ENCODE measurements around the gene MGAM2.

MGAM2 gene

GRCh38 chr7:142249918-142250317 is 138.4 kb downstream of the MGAM2 start:
- no peak overlapping the region for H3K27ac ChIP-seq (replicated peaks; ENCODE audit: low read length)
- H3K79me1 ChIP-seq (ENCODE audit: low read depth, low read length), result no peaks in the 10 kb centered on the region
- H3K4ac ChIP-seq (ENCODE audit: low read length), result no peak overlapping the region
- no peak overlapping the region for H2BK15ac ChIP-seq (ENCODE audit: low read length)
- H3K4me3 ChIP-seq (ENCODE audit: low read length in 2 of 2), result no peak overlapping the region
- H3K36me3 ChIP-seq (replicated peaks in 1 of 2; ENCODE audit: control insufficient read depth in 2 of 2, insufficient read depth in 2 of 2, low read length in 2 of 2), result no peaks in the 10 kb centered on the region
- no peak overlapping the region for H2AK5ac ChIP-seq (ENCODE audit: low read depth, low read length)
- no peak overlapping the region for H3K18ac ChIP-seq (ENCODE audit: low read length)
- H3K9ac ChIP-seq (ENCODE audit: low read depth, low read length, poor library complexity), result no peak overlapping the region
- no peak overlapping the region for H2BK12ac ChIP-seq (ENCODE audit: low read length)
- no peak overlapping the region for H4K91ac ChIP-seq (ENCODE audit: low read depth, low read length, poor library complexity)
- no peak overlapping the region for H2AFZ ChIP-seq (ENCODE audit: low read length)
- H4K8ac ChIP-seq (ENCODE audit: low read depth, low read length), result no peak overlapping the region
- H2BK120ac ChIP-seq (ENCODE audit: low read depth, low read length), result no peak overlapping the region
- H3K9me3 ChIP-seq (replicated peaks in 1 of 2; ENCODE audit: control insufficient read depth in 2 of 2, insufficient read depth in 1 of 2, low read depth in 1 of 2, low read length in 2 of 2), result no peaks in the 10 kb centered on the region
- DNase-seq (ENCODE audit: low spot score), result no peak
- H3K4me2 ChIP-seq (ENCODE audit: insufficient read depth, low read length, poor library complexity, severe bottlenecking), result no peak overlapping the region
- H2BK5ac ChIP-seq (ENCODE audit: low read length), result no peak overlapping the region
- no peak overlapping the region for H3K23ac ChIP-seq (ENCODE audit: low read depth, low read length, poor library complexity)
- no peaks in the 10 kb centered on the region for H3K4me1 ChIP-seq (ENCODE audit: control insufficient read depth in 2 of 2, insufficient read depth in 1 of 2, low read depth in 1 of 2, low read length in 2 of 2)
- no peaks in the 10 kb centered on the region for H3K27me3 ChIP-seq (ENCODE audit: control insufficient read depth in 3 of 3, insufficient read depth in 3 of 3, low read depth in 1 of 3, low read length in 3 of 3)
- H3K14ac ChIP-seq (ENCODE audit: low read length), result no peak overlapping the region

DNA sequence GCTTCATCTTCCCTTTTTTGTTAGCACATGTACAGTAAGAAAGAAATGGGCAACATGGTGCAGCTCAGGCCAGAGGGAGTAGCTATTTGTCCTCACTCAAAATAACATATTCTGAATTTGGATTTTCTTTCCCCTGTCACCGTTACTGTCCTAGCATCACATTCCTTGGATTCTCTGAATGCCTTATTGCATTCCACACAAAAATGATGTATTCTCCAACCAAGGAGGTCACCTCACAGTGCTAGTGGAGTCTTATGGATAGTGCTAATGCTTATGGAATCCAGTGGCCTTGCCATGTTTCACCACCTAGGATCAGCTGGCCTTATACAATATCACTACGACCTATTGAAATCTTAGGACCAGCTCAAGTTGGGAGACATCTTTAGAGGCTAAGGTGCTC is 139.2 kb downstream of the MGAM2 start:
- H2BK120ac ChIP-seq (ENCODE audit: low read depth, low read length), result no peak overlapping the region
- H3K23ac ChIP-seq (ENCODE audit: low read depth, low read length, poor library complexity), result no peak overlapping the region
- no peak overlapping the region for H2AK5ac ChIP-seq (ENCODE audit: low read depth, low read length)
- no peak overlapping the region for H3K4me2 ChIP-seq (ENCODE audit: insufficient read depth, low read length, poor library complexity, severe bottlenecking)
- no peaks in the 10 kb centered on the region for H3K4me1 ChIP-seq (ENCODE audit: control insufficient read depth in 2 of 2, insufficient read depth in 1 of 2, low read depth in 1 of 2, low read length in 2 of 2)
- H3K9me3 ChIP-seq (replicated peaks in 1 of 2; ENCODE audit: control insufficient read depth in 2 of 2, insufficient read depth in 1 of 2, low read depth in 1 of 2, low read length in 2 of 2), result no peaks in the 10 kb centered on the region
- H3K18ac ChIP-seq (ENCODE audit: low read length), result no peak overlapping the region
- no peak overlapping the region for H4K8ac ChIP-seq (ENCODE audit: low read depth, low read length)
- H3K27ac ChIP-seq (replicated peaks; ENCODE audit: low read length), result no peak overlapping the region
- H2BK5ac ChIP-seq (ENCODE audit: low read length), result no peak overlapping the region
- DNase-seq (ENCODE audit: low spot score), result no peak
- no peak overlapping the region for H2BK12ac ChIP-seq (ENCODE audit: low read length)
- no peak overlapping the region for H2AFZ ChIP-seq (ENCODE audit: low read length)
- no peaks in the 10 kb centered on the region for H3K79me1 ChIP-seq (ENCODE audit: low read depth, low read length)
- H3K27me3 ChIP-seq (ENCODE audit: control insufficient read depth in 3 of 3, insufficient read depth in 3 of 3, low read depth in 1 of 3, low read length in 3 of 3), result no peaks in the 10 kb centered on the region
- H4K91ac ChIP-seq (ENCODE audit: low read depth, low read length, poor library complexity), result no peak overlapping the region
- no peak overlapping the region for H3K4me3 ChIP-seq (ENCODE audit: low read length in 2 of 2)
- no peak overlapping the region for H2BK15ac ChIP-seq (ENCODE audit: low read length)
- no CpG with 5 or more reads among the region's 2 CpGs for WGBS, 2 donors (ENCODE audit: extremely low coverage in 2 of 2, insufficient read length in 2 of 2, insufficient replicate concordance in 1 of 2)
- no peak overlapping the region for H3K14ac ChIP-seq (ENCODE audit: low read length)
- no peak overlapping the region for H3K4ac ChIP-seq (ENCODE audit: low read length)
- no peaks in the 10 kb centered on the region for H3K36me3 ChIP-seq (replicated peaks in 1 of 2; ENCODE audit: control insufficient read depth in 2 of 2, insufficient read depth in 2 of 2, low read length in 2 of 2)
- no peak overlapping the region for H3K9ac ChIP-seq (ENCODE audit: low read depth, low read length, poor library complexity)

- Histone ChIP-seq H4K8ac (ENCODE audit: low read depth, low read length) (no peak within 1 kb of the TSS), H3K4ac (ENCODE audit: low read length) (no peak within 1 kb of the TSS), H2BK120ac (ENCODE audit: low read depth, low read length) (no peak within 1 kb of the TSS), H3K4me2 (ENCODE audit: insufficient read depth, low read length, poor library complexity, severe bottlenecking) (no peak within 1 kb of the TSS), H2BK15ac (ENCODE audit: low read length) (no peak within 1 kb of the TSS), H3K9me3 (replicated peaks in 1 of 2; ENCODE audit: control insufficient read depth in 2 of 2, insufficient read depth in 1 of 2, low read depth in 1 of 2, low read length in 2 of 2) (no peaks in the 10 kb centered on the region), H3K9ac (ENCODE audit: low read depth, low read length, poor library complexity) (no peak within 1 kb of the TSS), H3K23ac (ENCODE audit: low read depth, low read length, poor library complexity) (no peak within 1 kb of the TSS), H3K27me3 (ENCODE audit: control insufficient read depth in 3 of 3, insufficient read depth in 3 of 3, low read depth in 1 of 3, low read length in 3 of 3) (no peaks in the 10 kb centered on the region), H2AK5ac (ENCODE audit: low read depth, low read length) (no peak within 1 kb of the TSS), H3K14ac (ENCODE audit: low read length) (no peak within 1 kb of the TSS), H3K18ac (ENCODE audit: low read length) (no peak within 1 kb of the TSS), H3K79me1 (ENCODE audit: low read depth, low read length) (no peaks in the 10 kb centered on the region), H4K91ac (ENCODE audit: low read depth, low read length, poor library complexity) (no peak within 1 kb of the TSS), H3K36me3 (replicated peaks in 1 of 2; ENCODE audit: control insufficient read depth in 2 of 2, insufficient read depth in 2 of 2, low read length in 2 of 2) (no peaks in the 10 kb centered on the region), H3K4me3 (ENCODE audit: low read length in 2 of 2) (no peak within 1 kb of the TSS), H3K4me1 (ENCODE audit: control insufficient read depth in 2 of 2, insufficient read depth in 1 of 2, low read depth in 1 of 2, low read length in 2 of 2) (no peaks in the 10 kb centered on the region), H3K27ac (replicated peaks; ENCODE audit: low read length) (no peak within 1 kb of the TSS), H2AFZ (ENCODE audit: low read length) (no peak within 1 kb of the TSS), H2BK5ac (ENCODE audit: low read length) (no peak within 1 kb of the TSS), H2BK12ac (ENCODE audit: low read length) (no peak within 1 kb of the TSS)
- DNase-seq (ENCODE audit: low spot score), result no peak
- no CpG with 5 or more reads among the region's 1 CpG for WGBS, 2 donors (ENCODE audit: extremely low coverage in 2 of 2, insufficient read length in 2 of 2, insufficient replicate concordance in 1 of 2)
These were observed 146.4 kb downstream of the MGAM2 start, which contains the start of gene PRSS58 for GRCh38 chr7:142257958-142258357. PRSS58 (minus strand) TSS chr7:142258058; CDS start chr7:142257707, 351 bp downstream.

DNA sequence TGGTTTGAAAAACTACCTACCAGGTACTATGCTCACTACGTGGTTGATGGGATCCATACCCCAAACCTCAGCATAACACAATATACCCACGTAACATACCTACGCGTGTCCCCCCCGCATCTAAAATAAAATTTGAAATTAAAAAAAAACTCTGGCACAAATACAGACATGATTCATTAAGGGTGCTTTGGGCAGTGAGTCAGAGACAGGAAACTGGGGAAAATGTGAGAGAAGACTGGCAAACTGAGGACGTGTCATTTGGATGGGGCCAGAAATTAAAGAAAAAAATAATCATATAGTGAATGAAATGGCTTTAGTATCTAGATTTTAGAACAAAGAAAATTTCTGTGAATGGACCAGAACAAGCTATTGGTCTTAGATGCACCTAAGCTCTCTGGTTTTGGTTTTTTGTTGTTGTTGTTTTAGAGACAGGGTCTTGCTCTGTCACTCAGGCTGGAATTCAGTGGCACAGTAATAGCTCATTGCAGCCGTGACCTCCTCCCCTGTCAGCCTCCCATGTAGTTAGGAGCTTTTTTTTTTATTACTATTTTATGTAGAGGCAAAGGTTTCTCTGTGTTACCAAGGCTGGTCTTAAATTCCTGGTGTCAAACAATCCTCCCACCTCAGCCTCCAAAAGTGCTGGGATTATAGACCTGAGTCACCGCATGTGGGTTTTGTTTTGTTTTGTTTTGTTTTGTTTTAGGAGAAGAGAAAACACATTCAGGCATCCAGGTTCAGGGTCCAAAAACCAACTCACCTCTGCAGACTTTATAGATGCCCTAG is 152.3 kb downstream of the MGAM2 start:
- Histone ChIP-seq H3K4ac (ENCODE audit: low read length) (no peak overlapping the region), H2BK12ac (ENCODE audit: low read length) (no peak overlapping the region), H3K4me3 (ENCODE audit: low read length in 2 of 2) (no peak overlapping the region), H3K9ac (ENCODE audit: low read depth, low read length, poor library complexity) (no peak overlapping the region), H3K23ac (ENCODE audit: low read depth, low read length, poor library complexity) (no peak overlapping the region), H3K18ac (ENCODE audit: low read length) (no peak overlapping the region), H4K8ac (ENCODE audit: low read depth, low read length) (no peak overlapping the region), H3K4me2 (ENCODE audit: insufficient read depth, low read length, poor library complexity, severe bottlenecking) (no peak overlapping the region), H3K36me3 (replicated peaks in 1 of 2; ENCODE audit: control insufficient read depth in 2 of 2, insufficient read depth in 2 of 2, low read length in 2 of 2) (no peaks in the 10 kb centered on the region), H3K79me1 (ENCODE audit: low read depth, low read length) (no peaks in the 10 kb centered on the region), H3K14ac (ENCODE audit: low read length) (no peak overlapping the region), H3K27ac (replicated peaks; ENCODE audit: low read length) (no peak overlapping the region), H3K9me3 (replicated peaks in 1 of 2; ENCODE audit: control insufficient read depth in 2 of 2, insufficient read depth in 1 of 2, low read depth in 1 of 2, low read length in 2 of 2) (no peaks in the 10 kb centered on the region), H2BK15ac (ENCODE audit: low read length) (no peak overlapping the region), H4K91ac (ENCODE audit: low read depth, low read length, poor library complexity) (no peak overlapping the region), H2BK120ac (ENCODE audit: low read depth, low read length) (no peak overlapping the region), H2AFZ (ENCODE audit: low read length) (no peak overlapping the region), H3K4me1 (ENCODE audit: control insufficient read depth in 2 of 2, insufficient read depth in 1 of 2, low read depth in 1 of 2, low read length in 2 of 2) (no peaks in the 10 kb centered on the region), H2AK5ac (ENCODE audit: low read depth, low read length) (no peak overlapping the region), H3K27me3 (ENCODE audit: control insufficient read depth in 3 of 3, insufficient read depth in 3 of 3, low read depth in 1 of 3, low read length in 3 of 3) (no peaks in the 10 kb centered on the region), H2BK5ac (ENCODE audit: low read length) (no peak overlapping the region)
- no peak for DNase-seq (ENCODE audit: low spot score)
- no CpG with 5 or more reads among the region's 8 CpGs for WGBS, 2 donors (ENCODE audit: extremely low coverage in 2 of 2, insufficient read length in 2 of 2, insufficient replicate concordance in 1 of 2)

All from neuronal stem cell (in vitro differentiated cells).